ENCODE results near the gene NDC1.
A peak's percentile ranks its signal among the peaks of the same experiment; 100 is the strongest.
"Not testable (repeated sequence)": the region's sequence is repeated elsewhere in the genome, so short reads cannot be mapped to it uniquely, and the experiment has no call there.

NDC1 gene

DNA sequence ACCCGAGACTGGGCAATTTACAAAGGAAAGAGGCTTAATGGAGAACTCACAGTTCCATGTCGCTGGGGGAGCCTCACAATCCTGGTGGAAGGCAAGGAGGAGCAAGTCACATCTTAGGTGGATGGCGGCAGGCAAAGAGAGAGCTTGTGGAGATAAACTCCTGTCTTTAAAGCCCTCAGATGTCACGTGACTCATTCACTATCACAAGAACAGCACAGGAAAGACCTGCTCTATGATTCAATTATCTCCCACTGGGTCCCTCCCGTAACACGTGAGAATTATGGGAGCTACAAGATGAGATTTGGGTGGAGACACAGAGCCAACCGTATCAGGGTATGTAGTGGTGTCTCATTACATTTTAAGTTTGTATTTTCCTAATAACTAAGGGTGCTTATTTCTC, 77.6 kb downstream of the NDC1 start:
- not testable (repeated sequence) for DNase-seq

DNA sequence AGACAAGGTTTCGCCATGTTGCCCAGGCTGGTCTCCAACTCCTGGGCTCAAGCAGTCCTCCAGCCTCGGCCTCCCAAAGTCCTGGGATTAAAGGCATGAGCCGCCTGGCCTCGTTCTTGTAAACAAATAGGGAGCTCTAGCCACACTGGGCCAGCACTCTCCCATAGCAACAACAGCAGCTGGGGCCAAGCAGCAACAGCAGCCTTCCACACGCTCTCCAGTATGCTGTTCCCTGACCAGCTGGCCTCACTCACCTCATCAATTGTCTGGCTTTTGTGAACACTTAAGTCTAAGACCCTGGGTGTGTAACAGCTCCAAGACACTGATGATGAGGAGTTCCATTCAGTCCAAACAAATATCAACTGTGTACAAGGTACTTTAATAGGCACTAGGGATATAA, 82.2 kb downstream of the NDC1 start:
- DNase-seq = no peak

DNA sequence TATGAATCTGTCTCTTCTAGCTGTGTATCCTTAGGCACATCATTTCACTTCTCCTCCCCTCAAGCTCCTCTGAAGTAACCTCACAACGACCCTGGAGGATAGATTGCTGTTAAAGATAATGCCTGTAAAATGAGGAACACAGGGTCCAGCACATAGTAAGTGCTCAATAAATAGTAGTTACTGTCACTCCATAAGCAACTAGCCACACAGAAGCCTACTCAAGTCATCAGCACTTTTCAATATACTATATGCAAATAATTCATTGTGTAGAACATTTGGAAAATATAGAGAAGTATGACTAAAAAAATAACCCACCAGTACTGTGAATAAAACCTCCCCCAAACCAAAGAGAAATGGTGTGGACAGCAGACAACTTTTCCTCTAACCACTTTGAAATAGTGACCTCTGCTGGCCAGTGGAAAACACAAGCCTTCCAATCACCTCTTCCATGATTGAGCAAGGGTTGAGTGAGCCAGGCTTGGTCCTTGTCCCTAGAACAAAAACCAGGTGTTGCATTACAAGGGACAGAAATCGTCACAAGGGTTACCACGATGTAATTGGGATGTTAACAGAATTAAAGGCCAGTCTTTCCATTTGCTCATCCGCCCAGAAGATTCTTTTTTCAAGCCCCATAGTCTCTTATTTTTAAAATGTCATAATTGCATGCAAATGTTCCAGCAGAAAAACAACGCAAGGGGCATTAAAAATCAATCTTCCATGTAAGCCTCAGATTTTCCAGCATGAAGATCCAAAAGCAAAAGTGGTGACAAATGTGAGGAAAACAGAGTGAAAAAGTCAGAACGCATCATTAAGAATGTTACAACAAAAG, 83.4 kb downstream of the NDC1 start:
- DNase-seq = peak; percentile 19 to 40

DNA sequence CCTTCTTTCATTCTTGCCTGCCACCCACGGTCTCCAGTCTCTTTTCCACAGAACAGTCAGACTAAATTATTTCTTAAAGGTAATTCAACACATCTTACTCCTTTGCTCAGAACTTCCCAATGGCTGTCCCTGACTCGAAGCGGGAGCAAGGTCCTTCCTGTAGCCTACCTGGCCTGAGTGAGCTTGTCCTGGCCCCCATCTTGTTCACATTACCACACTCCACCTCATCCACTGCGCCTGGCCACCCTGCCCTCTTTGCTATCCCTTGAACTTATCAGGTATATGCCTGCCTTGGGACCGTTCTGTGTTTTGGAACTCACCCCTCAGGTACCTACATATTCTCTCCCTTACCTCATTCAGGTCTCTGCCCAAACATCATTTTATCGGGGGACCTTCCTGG, 85.8 kb downstream of the NDC1 start:
- no peak for DNase-seq

DNA sequence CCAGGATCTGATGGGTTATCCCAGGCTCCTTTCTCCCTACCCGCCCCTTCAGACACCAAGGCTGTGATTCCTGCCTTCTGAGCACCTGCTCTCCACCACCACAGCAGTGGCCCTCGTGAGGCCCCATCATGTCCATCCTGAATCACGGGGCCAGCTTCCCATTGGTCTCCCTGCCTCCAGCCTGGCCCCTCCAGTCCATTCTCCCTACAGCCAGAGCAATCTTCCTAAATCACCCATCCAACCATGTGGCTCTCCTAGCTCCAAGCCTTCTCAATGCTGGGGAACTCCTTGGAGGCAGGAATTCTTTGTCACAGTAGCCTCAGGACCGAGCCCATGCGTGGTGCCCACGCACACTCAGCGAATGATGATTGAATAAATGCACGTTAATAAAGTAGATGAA, 90.3 kb downstream of the NDC1 start:
- no peak for DNase-seq

DNA sequence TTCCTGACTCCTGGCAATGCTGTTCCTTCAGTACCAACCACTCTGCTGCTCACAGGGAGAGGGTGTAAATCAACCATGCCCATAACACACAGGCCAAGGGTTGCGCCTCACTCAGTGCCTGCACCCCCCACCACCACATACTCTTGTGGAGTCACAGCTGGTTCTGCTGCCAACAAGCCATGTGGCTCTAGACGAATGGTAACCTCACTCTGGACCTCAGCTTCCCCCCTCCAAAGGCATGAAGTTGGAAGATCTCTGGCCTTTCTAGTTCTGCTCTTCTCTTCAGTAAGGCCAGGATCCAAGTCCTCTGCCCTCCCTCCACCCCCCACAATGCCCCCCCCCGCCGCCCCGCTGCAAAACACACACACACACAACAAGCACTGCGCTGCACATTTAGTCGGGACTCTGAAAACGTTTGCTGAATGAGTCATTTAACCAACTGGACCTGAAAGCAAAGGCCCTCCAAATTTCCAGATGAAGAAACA, 97.4 kb downstream of the NDC1 start:
- DNase-seq = no peak

DNA sequence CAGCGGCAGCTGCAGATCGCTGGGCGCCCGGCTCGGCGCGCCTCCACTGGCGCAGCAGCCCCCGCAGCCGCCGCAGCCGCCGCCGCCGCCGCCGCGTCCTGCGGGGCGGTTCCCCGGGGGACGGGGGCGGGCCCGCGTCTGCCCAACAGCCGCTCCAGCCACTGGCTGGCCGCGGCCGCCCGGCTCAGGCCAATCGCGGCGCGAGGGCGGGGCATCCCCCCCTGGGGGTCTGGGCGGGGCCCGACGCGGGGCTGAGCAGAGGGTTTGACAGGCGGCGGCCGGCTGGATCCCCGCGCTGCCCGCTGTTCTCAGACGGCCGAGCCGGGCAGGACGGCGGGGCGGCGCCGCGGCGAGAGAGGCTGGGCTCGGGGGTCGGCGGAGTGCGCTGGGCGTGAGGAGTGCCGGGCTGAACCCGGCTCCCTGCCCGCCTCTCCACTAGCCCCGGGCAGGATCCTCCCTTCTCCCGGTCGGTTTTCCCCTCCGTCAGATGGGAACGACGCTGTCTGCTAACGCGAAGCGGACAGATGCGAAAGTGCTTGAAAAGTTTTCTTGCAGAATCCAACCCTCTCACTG, 98.9 kb downstream of the NDC1 start, which contains the start of gene GLIS1:
Gene GLIS1, minus strand, starts transcription at position 56 of the 573 bp plus-strand sequence. CDS start 1,100 bp downstream, outside the sequence.
- DNase-seq = peak; percentile 67 to 74

DNA sequence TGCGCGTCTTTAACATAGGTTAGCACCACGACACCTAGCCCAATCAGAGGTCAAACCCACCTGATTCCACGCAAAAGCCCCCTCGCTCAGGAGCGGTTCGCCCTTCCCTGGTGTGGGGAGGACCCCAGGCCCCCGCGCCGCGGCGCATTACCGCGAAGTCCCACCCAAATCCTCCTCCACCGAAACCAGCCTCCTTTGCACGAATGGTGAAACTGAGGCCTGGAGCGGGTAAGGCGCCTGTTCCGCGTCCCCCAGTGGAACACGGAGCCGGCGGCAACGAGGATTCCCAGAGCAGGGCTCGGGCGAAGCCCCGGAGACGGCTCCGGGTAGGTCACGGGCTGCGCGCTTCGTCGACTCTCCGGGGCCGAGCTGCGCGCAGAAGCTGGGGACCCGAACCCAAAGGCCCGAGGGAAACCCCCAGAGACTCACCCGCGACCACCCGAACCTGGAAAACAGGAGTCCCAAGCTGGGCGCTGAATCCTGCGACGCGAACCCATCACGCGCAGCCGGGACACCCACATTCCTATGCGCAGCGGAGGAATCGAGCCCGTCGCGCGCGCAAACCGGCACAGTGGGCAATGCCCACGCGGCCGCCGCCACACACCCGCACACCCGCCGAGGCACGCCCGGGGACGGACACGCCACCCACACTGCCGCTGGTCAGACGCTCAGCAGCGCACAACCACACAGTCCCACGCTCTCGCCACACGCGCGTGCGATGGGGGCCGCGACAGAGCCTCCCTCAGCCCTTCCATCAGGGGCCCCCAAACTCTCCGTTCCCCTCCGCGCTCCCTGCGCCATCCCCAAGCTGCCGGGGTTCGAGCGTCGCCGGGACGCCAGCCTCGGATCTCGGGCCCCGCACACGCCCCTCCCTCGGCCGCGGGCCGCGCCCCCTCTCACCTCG, 99.6 kb downstream of the NDC1 start:
- peak in 1 of 2 experiments; percentile 5 for DNase-seq

DNA sequence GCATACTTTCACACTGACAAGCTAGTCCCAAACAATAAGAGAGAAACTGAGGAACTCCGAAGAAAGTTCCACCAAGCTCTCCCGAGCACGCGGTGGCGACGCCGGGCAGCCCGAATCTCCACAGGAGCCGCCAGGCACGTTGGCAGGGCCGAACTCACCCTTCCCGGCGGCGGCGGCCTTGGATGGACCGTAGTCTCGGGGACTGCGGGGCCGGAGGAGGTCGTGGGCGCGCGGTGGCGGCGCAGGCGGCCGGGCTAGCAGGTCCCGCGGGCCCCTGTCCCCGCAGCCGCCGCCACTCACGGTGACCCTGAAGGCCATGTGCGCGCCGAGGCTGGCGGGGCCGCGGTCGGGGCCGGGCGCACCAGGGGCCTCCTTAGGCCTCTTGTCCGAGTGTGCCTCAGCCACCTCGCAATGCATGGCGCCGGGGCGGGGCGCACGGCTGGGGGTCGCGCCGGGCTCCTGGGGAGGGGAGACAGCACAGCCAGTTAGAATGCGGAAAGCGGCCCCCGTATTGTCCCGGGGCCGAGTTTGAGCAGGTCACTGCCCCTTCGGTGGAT, 100.4 kb downstream of the NDC1 start:
- DNase-seq = no peak

DNA sequence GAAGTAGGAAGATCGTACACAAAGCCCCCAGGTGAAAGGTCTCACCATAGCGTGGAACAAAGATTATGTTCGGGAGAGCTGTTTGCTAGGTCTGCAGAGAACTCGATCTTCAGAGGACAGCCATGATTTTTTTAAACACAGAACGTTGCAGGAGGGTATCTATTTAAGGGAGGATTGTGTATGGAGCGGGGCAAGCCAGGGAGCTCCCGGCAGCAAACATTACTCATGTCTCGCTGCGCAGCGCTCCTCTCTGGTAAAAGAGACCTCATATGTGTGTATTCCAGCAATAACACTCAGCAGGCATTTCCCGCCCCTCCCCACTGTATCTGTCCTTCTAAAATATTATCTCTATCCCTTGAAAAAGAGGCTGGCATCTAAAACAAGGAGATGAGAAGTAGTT, 101.8 kb downstream of the NDC1 start:
- no peak for DNase-seq

DNA sequence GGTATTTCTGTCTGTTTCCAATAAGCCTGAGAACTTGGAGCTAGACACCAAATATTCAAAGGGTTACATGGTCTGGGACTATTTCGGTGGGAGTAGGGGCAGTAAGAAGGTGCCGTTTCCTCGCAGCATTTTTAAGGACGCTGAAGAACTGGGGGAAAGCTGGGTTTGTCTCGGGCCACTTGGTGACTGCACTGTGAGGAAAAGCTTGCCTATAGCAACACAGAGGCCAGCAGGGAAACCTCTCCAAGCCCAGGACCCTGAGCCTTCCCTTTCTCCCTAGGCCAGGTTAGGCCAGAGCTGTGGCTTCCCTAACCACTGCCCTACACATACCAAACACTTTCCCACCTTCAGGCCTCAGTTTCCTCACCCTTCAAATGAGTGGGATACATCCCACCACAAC, 102.4 kb downstream of the NDC1 start:
- no peak for DNase-seq

DNA sequence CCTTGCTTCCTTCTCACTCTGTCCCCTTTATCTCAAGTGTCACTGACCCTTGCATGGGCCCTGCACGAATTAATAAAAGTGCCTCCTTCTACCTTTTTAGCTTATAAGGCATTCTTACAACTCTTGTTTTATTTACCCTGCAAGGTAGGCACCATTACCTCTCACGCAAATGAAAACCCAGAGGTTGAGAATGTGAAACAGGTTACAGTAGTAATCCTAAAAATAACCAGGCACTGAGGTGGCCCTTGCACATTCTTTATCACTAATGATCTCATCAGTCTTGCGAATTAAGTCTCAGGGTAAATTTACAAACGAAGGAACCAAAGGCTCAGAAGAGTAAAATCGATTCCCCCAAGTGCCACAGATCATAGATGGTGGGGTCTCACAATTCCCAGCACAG, 102.8 kb downstream of the NDC1 start:
- DNase-seq = no peak

DNA sequence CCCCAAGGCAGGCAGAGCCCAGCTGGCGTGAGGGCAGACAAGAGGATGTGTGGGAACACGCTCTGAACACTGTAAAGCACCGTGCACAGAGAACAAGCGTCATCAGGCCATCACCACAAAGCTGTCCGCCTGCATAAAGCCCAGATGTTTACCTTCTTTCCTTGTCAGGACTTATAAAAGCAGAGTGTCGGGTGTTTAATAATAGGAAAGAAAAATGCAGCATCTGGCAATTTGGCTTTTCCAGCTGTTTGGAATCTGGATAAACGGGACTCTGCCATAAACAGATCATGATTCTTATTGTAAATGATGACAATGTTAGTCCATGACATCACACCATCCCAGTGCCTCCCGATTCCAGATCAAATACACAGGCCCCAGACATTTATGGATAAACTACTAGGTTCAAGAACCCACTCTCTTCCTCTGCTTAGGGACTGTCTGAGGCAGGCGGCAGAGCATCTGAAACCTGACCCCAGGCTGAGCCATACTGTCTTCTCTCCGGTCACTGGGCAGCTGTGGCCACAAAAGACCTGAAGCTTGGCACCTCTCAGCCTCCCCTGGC, 103.4 kb downstream of the NDC1 start:
- no peak for DNase-seq

DNA sequence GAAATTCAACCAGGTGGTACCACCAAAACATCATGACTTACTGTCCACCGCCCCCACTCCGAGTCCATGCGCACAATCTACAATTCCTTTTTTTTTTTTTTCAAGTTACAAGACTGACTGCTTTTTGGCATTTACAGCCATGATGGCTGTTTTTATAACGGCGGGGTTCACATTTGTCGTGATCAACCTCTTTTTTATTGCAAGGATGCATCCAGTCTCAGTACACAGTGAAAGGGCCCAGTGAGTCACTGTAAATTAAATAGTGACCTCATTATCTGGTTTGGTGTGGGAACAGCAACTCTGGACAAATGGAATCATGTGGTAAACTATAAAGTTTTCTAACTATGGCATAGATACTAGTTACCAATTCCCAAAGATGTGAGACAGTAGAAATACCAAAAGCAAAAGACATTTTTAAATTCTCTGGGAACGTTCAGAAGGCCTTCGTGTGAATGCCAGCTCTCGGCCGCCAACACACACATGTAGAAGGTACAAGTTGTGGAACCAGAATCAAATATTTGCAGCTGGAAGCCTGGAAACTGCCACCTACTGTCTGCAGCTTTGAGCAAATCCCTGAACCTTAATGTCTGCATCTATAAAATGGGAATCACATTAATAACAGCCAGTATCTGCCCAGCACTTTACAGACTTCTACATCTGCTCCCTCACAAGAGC, 104.0 kb downstream of the NDC1 start:
- DNase-seq = no peak

DNA sequence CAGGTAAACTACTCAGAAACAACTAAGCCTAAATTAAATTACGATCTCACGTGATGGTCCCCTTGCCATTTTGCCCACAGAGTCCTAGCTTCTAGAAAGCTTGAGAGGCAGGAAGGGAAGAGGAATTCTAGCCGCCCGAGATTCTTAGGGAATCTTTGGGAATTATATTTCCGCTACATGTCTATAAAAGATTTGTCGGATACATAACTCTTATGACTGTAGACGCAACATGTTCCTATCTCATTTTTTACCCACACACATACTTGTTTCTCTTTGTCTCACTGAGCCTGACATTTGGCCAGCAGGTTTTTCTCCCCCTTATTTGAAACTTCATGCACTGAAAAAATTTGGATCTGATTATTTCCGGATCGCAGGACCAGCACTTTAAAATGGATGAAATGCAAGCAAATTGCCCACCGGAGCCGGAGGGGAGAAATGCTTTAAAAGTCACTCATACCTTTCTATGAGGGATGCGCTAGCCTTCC, 104.6 kb downstream of the NDC1 start:
- DNase-seq = no peak

DNA sequence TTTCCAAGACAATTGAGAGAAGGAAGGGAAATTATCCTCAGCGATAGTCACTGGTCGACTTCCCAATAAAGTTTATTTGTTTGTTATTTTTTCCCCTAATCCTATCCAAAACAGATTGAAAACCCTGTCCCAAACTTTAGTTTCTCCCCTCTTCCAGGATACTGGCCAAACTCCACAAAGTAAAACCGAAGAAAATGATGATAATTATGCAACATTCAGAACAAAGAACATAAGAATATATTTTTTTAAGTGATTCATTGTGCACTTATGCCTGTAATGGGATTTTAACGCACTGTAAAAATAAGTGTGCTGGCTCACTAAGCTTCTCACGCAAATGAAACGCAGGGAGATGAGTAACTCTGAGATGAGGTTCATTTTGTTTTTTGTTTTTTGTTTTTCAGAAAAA, 105.2 kb downstream of the NDC1 start:
- no peak for DNase-seq

DNA sequence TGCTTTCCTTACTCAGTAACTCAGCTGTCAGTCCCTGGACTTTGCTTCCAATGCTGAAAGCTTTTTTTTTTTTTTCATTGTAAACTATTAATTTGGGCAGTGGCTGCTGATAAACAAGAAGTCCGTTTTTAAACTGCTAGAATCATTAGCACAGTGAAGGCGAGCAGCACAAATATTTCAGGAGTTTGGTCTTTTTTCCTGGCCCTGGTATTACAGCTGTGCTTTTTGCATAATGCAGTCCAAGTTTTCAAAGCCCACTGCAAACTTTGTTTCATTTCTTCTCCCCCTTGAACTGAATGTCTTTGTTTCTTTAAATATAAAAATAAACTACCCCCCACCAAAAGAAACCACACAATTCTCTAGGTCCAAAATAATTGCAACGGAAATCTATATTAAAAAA, 105.7 kb downstream of the NDC1 start:
- no peak for DNase-seq

DNA sequence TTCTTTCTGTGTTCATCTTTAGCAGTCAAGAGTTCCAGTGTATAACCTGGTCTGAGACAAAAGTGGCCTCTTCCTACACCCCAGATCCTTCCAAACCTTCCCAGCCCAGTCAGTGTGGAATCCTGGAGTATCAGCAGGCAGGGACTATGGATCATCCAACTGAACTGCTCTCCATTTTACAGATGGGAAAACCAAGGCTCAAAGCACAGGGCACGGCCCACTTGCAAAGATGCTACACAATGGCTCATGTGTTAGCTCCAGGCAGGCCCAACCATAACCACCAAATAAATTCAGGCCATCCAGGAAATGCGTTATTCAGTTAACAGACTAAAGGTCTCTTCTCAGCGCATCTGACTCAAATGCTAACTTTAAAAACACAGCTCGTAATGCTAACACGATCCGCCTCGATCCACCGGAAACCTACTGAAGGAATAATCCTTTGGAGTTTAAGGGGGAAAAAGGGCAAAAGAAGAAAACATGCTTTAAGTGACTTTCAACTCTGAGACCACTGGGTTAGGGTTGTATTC, 106.3 kb downstream of the NDC1 start:
- no peak for DNase-seq

DNA sequence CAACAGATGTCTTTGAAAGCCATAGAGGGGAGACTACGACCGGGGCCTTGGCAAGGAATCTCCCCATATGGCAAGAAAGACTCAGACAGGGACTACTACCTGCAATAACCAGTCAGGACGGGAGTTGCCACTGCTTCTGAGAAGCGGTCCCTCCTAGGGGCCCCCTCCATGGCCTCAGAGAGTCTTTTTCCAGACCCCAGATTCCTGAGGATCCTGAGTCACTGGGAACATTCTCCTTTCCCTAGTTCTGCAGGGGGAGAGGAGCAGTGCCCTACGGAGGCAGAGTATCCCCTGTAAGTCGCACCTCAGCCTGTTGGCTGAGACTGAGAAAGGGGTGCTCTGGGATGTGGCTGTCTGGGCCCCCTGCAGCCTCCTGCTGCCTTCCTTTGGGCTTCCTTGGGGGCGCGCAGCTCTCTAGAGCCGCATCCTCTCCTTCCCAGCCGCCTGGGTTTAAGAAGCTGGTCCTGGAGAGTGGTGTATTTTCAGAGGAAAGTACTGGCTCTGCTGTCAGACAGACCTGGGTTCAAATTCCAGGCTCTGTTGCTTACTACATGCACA, 107.0 kb downstream of the NDC1 start:
- DNase-seq = no peak

DNA sequence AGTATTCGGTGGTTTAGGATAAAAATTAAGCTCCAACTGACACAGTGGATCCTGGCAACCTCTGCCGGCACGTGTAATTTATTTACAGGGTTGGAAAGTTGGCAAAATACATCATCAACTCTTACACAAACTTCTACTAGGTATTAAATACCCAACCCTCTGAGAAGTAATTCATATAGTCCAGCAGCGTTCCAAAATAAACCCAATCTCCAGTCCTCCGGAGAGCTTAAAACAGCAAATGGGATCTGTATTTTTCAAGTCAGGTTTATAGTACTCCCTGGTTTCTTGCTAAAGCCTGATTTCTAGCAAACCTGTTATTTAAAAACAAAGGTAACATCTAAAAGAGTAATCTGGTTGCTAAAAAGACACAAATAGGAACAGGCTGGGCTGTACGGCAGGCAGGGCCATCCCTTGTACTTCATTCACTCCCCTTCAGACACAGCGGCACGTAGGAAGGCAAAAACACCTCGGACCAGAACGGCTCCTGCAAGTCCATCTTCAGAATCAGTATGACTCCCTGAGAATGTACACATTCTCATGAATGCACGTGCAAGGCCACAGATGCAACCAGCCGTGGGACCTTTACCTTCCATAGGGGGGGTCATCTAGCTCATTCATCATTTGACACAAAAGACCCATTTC, 107.8 kb downstream of the NDC1 start:
- no peak for DNase-seq

Measured in activated CD4-positive, alpha-beta T cell treated with anti-CD3 and anti-CD28 coated beads, Interleukin-2, amount 50 U/mL, for 48 hours (primary cell).